ENCODE data around the gene GPX1.
"Not testable (repeated sequence)": the region's sequence is repeated elsewhere in the genome, so short reads cannot be mapped to it uniquely, and the experiment has no call there.

GPX1 gene

GRCh38 chr3:49352281-49352680 is 5.9 kb downstream of the GPX1 start:
- POLR2A ChIA-PET, result interaction anchor here (3.2 kb wide), 1 partner anchor 12 kb away, joined by 26 read pairs; the partner anchor contains the start of gene USP4
- CTCF ChIA-PET, result interaction anchor here (3.0 kb wide), 1 partner anchor 12 kb away, joined by 9 read pairs; the partner anchor contains the start of gene USP4
- TF ChIP-seq ZNF384 (IDR thresholded peaks at IDR 0.05), result peak; percentile 10; the same call in 1 of the 2 replicates
- TF ChIP-seq, protein P1, sequence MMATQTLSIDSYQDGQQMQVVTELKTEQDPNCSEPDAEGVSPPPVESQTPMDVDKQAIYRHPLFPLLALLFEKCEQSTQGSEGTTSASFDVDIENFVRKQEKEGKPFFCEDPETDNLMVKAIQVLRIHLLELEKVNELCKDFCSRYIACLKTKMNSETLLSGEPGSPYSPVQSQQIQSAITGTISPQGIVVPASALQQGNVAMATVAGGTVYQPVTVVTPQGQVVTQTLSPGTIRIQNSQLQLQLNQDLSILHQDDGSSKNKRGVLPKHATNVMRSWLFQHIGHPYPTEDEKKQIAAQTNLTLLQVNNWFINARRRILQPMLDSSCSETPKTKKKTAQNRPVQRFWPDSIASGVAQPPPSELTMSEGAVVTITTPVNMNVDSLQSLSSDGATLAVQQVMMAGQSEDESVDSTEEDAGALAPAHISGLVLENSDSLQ (IDR thresholded peaks at IDR 0.05), result no peak
- DNase-seq (ENCODE audit: extremely low spot score), result no peak

- CTCF ChIA-PET, result interaction anchor here (3.0 kb wide), 1 partner anchor 11 kb away, joined by 9 read pairs; the partner anchor contains the start of gene USP4
- TF ChIP-seq FOXM1 (IDR thresholded peaks at IDR 0.05; ENCODE audit: borderline replicate concordance) (no peak), L3MBTL2 (conservative IDR thresholded peaks at IDR 0.05) (no peak), SUZ12 (IDR thresholded peaks at IDR 0.05) (no peak), BHLHE40 (IDR thresholded peaks at IDR 0.05; ENCODE audit: borderline replicate concordance) (no peak), TARDBP (IDR thresholded peaks at IDR 0.05) (no peak), SP1 (IDR thresholded peaks at IDR 0.05) (no peak), NFRKB (IDR thresholded peaks at IDR 0.05) (no peak), CTBP1 (IDR thresholded peaks at IDR 0.05; ENCODE audit: borderline replicate concordance) (no peak), FOXA1 (IDR thresholded peaks at IDR 0.05) (no peak), ELF4 (IDR thresholded peaks at IDR 0.05) (no peak), ARNT (IDR thresholded peaks at IDR 0.05) (no peak), LEF1 (IDR thresholded peaks at IDR 0.05; ENCODE audit: borderline replicate concordance) (no peak), HDGF (IDR thresholded peaks at IDR 0.05; ENCODE audit: borderline replicate concordance) (no peak)
- TF ChIP-seq, protein P1 (IDR thresholded peaks at IDR 0.05), result no peak
- POLR2A ChIA-PET, result interaction anchor here (3.2 kb wide), 1 partner anchor 11 kb away, joined by 26 read pairs; the partner anchor contains the start of gene USP4
- DNase-seq (ENCODE audit: extremely low spot score), result no peak
Measured at GRCh38 chr3:49351521-49352011, 6.6 kb downstream of the GPX1 start.

- ChIA-PET CTCF (interaction anchor here (0.9 kb wide), 1 partner anchor 9 kb away, joined by 4 read pairs; the partner anchor contains the start of gene USP4), POLR2A (interaction anchor here (2.3 kb wide), 1 partner anchor 9 kb away, joined by 13 read pairs; the partner anchor contains the start of gene USP4)
- no peak for DNase-seq (ENCODE audit: extremely low spot score)
- TF ChIP-seq SUZ12 (IDR thresholded peaks at IDR 0.05) (no peak), HDGF (IDR thresholded peaks at IDR 0.05; ENCODE audit: borderline replicate concordance) (no peak), ZNF384 (IDR thresholded peaks at IDR 0.05) (no peak), CTBP1 (IDR thresholded peaks at IDR 0.05; ENCODE audit: borderline replicate concordance) (no peak), NFRKB (IDR thresholded peaks at IDR 0.05) (no peak), SP1 (IDR thresholded peaks at IDR 0.05) (no peak), BHLHE40 (IDR thresholded peaks at IDR 0.05; ENCODE audit: borderline replicate concordance) (no peak), ARNT (IDR thresholded peaks at IDR 0.05) (no peak), FOXK2 (IDR thresholded peaks at IDR 0.05) (no peak)
- TF ChIP-seq, protein P1 (IDR thresholded peaks at IDR 0.05), result no peak
Measured at GRCh38 chr3:49349348-49350114, 8.6 kb downstream of the GPX1 start.

DNA sequence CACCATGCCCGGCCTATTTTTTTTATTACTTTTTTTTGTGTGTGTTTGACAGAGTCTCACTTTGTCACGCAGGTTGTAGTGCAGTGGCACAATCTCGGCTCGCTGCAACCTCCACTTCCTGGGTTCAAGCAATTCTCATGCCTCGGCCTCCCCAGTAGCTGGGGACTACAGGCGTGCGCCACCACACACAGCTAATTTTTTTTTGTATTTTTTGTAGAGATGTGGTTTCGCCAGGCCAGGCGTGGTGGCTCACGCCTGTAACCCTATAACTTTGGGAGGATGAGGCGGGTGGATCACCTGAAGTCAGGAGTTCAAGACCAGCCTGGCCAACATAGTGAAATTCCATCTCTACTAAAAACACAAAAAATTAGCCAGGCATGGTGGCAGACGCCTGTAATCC is 9.8 kb downstream of the GPX1 start:
- POLR2A ChIA-PET, result interaction anchor here (2.3 kb wide), 1 partner anchor 8 kb away, joined by 13 read pairs; the partner anchor contains the start of gene USP4
- DNase-seq (ENCODE audit: extremely low spot score); CTCF ChIA-PET: not testable (repeated sequence)

GRCh38 chr3:49346797-49347251 is 11.3 kb downstream of the GPX1 start:
- ChIA-PET CTCF (no interaction called here), POLR2A (no interaction called here)
- TF ChIP-seq, protein P1 (IDR thresholded peaks at IDR 0.05), result no peak
- TF ChIP-seq ARNT (IDR thresholded peaks at IDR 0.05), result no peak
- TF ChIP-seq CTBP1 (IDR thresholded peaks at IDR 0.05; ENCODE audit: borderline replicate concordance), result no peak
- no peak for TF ChIP-seq TARDBP (IDR thresholded peaks at IDR 0.05)
- TF ChIP-seq HDGF (IDR thresholded peaks at IDR 0.05; ENCODE audit: borderline replicate concordance), result no peak
- no peak for TF ChIP-seq SP1 (IDR thresholded peaks at IDR 0.05)
- TF ChIP-seq ELF4 (IDR thresholded peaks at IDR 0.05), result no peak
- no peak for TF ChIP-seq NFRKB (IDR thresholded peaks at IDR 0.05)
- no peak for TF ChIP-seq BHLHE40 (IDR thresholded peaks at IDR 0.05; ENCODE audit: borderline replicate concordance)
- no peak for TF ChIP-seq FOXA1 (IDR thresholded peaks at IDR 0.05)
- no peak for TF ChIP-seq ZNF384 (IDR thresholded peaks at IDR 0.05)
- TF ChIP-seq SUZ12 (IDR thresholded peaks at IDR 0.05), result no peak
- TF ChIP-seq L3MBTL2 (conservative IDR thresholded peaks at IDR 0.05), result no peak
- no peak for DNase-seq (ENCODE audit: extremely low spot score)

- TF ChIP-seq FOXM1 (IDR thresholded peaks at IDR 0.05; ENCODE audit: borderline replicate concordance) (no peak), ELF4 (IDR thresholded peaks at IDR 0.05) (no peak), ZNF384 (IDR thresholded peaks at IDR 0.05) (no peak), LEF1 (IDR thresholded peaks at IDR 0.05; ENCODE audit: borderline replicate concordance) (no peak)
- ChIA-PET CTCF (interaction anchor here (1.6 kb wide), 1 partner anchor 106 kb away, joined by 6 read pairs; no protein-coding TSS in a partner anchor), POLR2A (no interaction called here)
- no peak for DNase-seq (ENCODE audit: extremely low spot score)
Measured at GRCh38 chr3:49343163-49343562, 15.0 kb downstream of the GPX1 start.
